Astrocyte of the spinal cord (primary cell): ENCODE data around the gene RGS10.

Experiments used
- DNase-seq: peaks from one replicate; pipeline ENCODE4 v3.0.0; 2011; ENCODE audit warnings: low read depth, low spot score
- H3K4me3 ChIP-seq: 2 replicates; pipeline ENCODE4 v1.5.1; 2011; ENCODE audit warnings: low read depth, mild to moderate bottlenecking, low read length, moderate library complexity
- CTCF ChIP-seq: IDR thresholded peaks from 2 replicates; pipeline ENCODE4 v1.5.1; 2012; ENCODE audit warnings: low read depth, mild to moderate bottlenecking, low read length, inconsistent platforms
- in situ Hi-C: cut with HindIII; loops from 2 replicates; pipeline ENCODE4 v1.10.0; 2017; ENCODE audit warnings: low sequenced_read_pairs

The RGS10 gene

GRCh38 chr10:119502209-119502608 is 40.3 kb downstream of the RGS10 start:
- no peak for DNase-seq
- H3K4me3 ChIP-seq = no peak overlapping the region
- TF ChIP-seq CTCF = no peak
- in situ Hi-C loops = no loop called here

GRCh38 chr10:119501690-119502089 is 40.8 kb downstream of the RGS10 start:
- no peak overlapping the region for H3K4me3 ChIP-seq
- in situ Hi-C loops = no loop called here
- TF ChIP-seq CTCF = no peak
- no peak for DNase-seq

- DNase-seq = no peak
- no peak overlapping the region for H3K4me3 ChIP-seq
- in situ Hi-C loops = no loop called here
- no peak for TF ChIP-seq CTCF
These were observed 41.7 kb downstream of the RGS10 start for GRCh38 chr10:119500821-119501220.

GRCh38 chr10:119500123-119500795 is 42.3 kb downstream of the RGS10 start:
- H3K4me3 ChIP-seq = no peak overlapping the region
- no peak for TF ChIP-seq CTCF
- in situ Hi-C loops = no loop called here
- no peak for DNase-seq

GRCh38 chr10:119499677-119500002 is 42.9 kb downstream of the RGS10 start:
- no peak for TF ChIP-seq CTCF
- H3K4me3 ChIP-seq = no peak overlapping the region
- no peak for DNase-seq
- in situ Hi-C loops = no loop called here

GRCh38 chr10:119498889-119499676 is 43.4 kb downstream of the RGS10 start:
- in situ Hi-C loops = no loop called here
- no peak for TF ChIP-seq CTCF
- no peak for DNase-seq
- no peak overlapping the region for H3K4me3 ChIP-seq
